GM12875 (cell line): ENCODE results near the gene GUCA1A.

Experiments used
- H3K4me3 ChIP-seq: one replicate; pipeline ENCODE4 v1.5.1; 2011; ENCODE audit warnings: low read depth, low read length, control low read depth
- CTCF ChIP-seq: IDR thresholded peaks from 2 replicates; pipeline ENCODE4 v1.5.1; 2011; ENCODE audit warnings: low read depth, mild to moderate bottlenecking, control low read depth, inconsistent platforms, low read length, moderate library complexity, borderline replicate concordance; ENCODE audit not compliant: insufficient read depth

Gene GUCA1A

GRCh38 chr6:42226161-42226611 is 53.0 kb downstream of the GUCA1A start:
- TF ChIP-seq CTCF: no peak
- no peak overlapping the region for H3K4me3 ChIP-seq

- H3K4me3 ChIP-seq: no peak overlapping the region
- TF ChIP-seq CTCF: no peak
These were observed 53.5 kb downstream of the GUCA1A start for GRCh38 chr6:42226645-42227143.

- no peak overlapping the region for H3K4me3 ChIP-seq
- no peak for TF ChIP-seq CTCF
These were observed 54.1 kb downstream of the GUCA1A start for GRCh38 chr6:42227173-42227850.

GRCh38 chr6:42228305-42228704 is 55.1 kb downstream of the GUCA1A start:
- no peak for TF ChIP-seq CTCF
- H3K4me3 ChIP-seq: no peak overlapping the region
